Spinal cord (tissue), 10 donors: ENCODE measurements around the gene ZXDC. TPM values are rescaled to one million over a fixed set of nuclear protein-coding genes. Genes with fewer than 3 reads are reported as not detected.

ENCODE experiments used
- DNase-seq, 6 donors: peaks; one replicate each; pipeline versions ENCODE4 v3.0.0 to v3.0.0-alpha.2; 2013 to 2015; ENCODE audit warnings: low spot score in 6 of 6, low read depth in 4 of 6
- H3K27ac ChIP-seq: one replicate; pipeline ENCODE4 v1.5.1; 2013; ENCODE audit warnings: low read depth, low read length, control low read depth
- H3K27me3 ChIP-seq: one replicate; pipeline ENCODE4 v1.6.1; 2013; ENCODE audit warnings: low read length; ENCODE audit not compliant: control insufficient read depth, insufficient read depth
- H3K36me3 ChIP-seq: one replicate; pipeline ENCODE4 v1.6.1; 2013; ENCODE audit warnings: low read length; ENCODE audit not compliant: control insufficient read depth, insufficient read depth
- H3K4me1 ChIP-seq: one replicate; pipeline ENCODE4 v1.6.1; 2013; ENCODE audit warnings: low read length; ENCODE audit not compliant: control insufficient read depth, insufficient read depth
- H3K4me3 ChIP-seq: one replicate; pipeline ENCODE4 v1.5.1; 2013; ENCODE audit warnings: low read depth, low read length, control low read depth
- H3K9me3 ChIP-seq: one replicate; pipeline ENCODE4 v1.6.1; 2013; ENCODE audit warnings: low read length; ENCODE audit not compliant: control insufficient read depth, insufficient read depth
- WGBS: methylation state at CpG from one replicate; pipeline ENCODE4 v1.1.5; 2013; ENCODE audit warnings: missing lambda C conversion rate; ENCODE audit not compliant: insufficient coverage; 5-methylcytosine and 5-hydroxymethylcytosine counted together
- polyA plus RNA-seq, 2 donors: library from polyadenylated mRNA; unstranded; fragments of 120-200 nt; gene quantifications; one replicate each; pipeline ENCODE4 v1.2.1, GENCODE V29; 2013; ENCODE audit not compliant: insufficient read length in 2 of 2
- total RNA-seq, 2 donors: library from RNA; depleted of rRNA in 1 of 2; stranded (reverse); fragments of 120-200 nt in 1 of 2; fragments of >200 nt in 1 of 2; gene quantifications; one replicate each; pipeline versions ENCODE4 v1.2.3 to v1.2.4, GENCODE V29; 2013 to 2014
- donor health status: healthy.

The ZXDC gene
- total and polyA plus RNA-seq, 4 donors = 22.9 to 29.4 (median 27.3) TPM

GRCh38 chr3:126442094-126442855, 33.4 kb downstream of the ZXDC start:
- Histone ChIP-seq H3K27me3 (no peaks in the 10 kb centered on the region), H3K27ac (no peak overlapping the region), H3K36me3 (peaks cover 47% of the 10 kb centered on the region), H3K4me3 (no peak overlapping the region), H3K9me3 (no peaks in the 10 kb centered on the region), H3K4me1 (peaks cover 2% of the 10 kb centered on the region)
- WGBS = 81% methylated on average over 9 of the region's 13 CpGs
- peak in 5 of 6 donors; percentile 9 to 72 (median 17) for DNase-seq

DNA sequence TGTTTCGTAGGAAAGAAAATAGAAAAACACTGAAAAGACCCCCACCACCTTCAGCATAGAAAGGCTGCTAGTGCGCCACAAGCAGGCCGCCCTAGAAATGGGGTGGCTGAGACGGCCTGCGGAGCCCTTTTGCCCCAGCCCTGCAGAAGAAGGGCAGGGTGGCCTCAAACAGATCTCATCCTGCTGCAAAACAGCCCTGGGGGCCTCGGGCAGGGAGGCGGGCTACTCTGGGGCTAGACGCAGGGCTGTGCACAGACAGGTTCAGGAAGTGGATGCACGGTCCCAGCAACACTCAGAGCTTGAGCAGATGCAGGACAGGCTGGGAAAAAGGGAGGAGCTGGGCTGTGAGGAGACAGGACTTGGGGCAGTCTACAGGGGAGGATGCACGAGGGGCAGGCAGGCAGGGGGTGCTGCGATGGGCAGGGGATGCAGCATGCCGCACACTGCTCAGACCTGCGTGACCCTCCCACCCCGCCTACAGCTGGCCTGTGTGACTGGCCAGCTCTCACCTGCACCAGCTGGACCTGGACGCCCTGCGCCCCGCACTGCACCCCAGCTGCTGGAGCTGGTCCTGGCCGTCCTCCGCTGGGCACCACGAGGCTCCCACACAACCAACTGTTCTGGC, 34.3 kb downstream of the ZXDC start:
- H3K27ac ChIP-seq = no peak overlapping the region
- H3K9me3 ChIP-seq = no peaks in the 10 kb centered on the region
- no peaks in the 10 kb centered on the region for H3K27me3 ChIP-seq
- no peaks in the 10 kb centered on the region for H3K4me1 ChIP-seq
- WGBS = 86% methylated on average over 13 of the region's 20 CpGs
- H3K4me3 ChIP-seq = no peak overlapping the region
- peaks cover 51% of the 10 kb centered on the region for H3K36me3 ChIP-seq
- DNase-seq = no peak

GRCh38 chr3:126440709-126440995, 35.0 kb downstream of the ZXDC start:
- Histone ChIP-seq H3K9me3 (no peaks in the 10 kb centered on the region), H3K4me3 (no peak overlapping the region), H3K4me1 (no peaks in the 10 kb centered on the region), H3K36me3 (peaks cover 56% of the 10 kb centered on the region), H3K27ac (no peak overlapping the region), H3K27me3 (no peaks in the 10 kb centered on the region)
- DNase-seq = no peak
- 83% methylated on average over 8 of the region's 9 CpGs for WGBS

DNA sequence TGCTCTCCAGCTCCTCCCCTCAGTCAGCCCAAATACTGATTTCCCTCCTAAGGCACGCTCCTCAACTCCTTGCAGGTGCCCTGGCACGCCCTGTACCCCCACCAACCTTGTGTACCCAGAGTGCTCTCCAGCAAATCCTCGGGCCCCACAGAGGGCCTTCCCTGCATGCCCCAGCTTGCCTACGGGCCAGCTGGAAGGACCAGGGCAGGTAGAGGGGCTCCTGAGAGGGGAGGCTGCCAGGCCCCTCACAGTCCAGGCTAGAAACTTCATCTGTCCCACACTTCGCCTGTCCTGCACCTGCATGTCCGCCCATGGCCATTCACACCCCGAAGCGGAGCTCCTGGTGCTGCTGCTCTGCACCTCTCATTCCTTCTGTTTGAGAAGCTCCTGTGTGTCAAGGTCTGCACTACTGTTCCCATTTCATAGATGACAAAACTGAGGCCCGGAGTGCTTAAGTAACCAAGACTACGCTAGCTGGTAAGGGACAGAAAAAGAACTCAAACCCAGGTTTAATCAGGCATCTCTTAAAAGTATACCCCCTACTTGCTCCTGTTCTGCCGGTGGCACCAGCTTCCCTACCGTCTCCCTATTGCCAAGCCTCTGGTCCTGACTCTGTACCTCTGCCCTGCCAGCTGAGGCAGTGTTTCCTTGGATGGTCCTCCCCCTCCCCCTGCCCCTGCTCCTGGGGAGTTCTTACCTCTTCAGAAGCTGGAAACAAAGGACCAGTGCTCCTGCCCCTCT, 35.6 kb downstream of the ZXDC start:
- no peaks in the 10 kb centered on the region for H3K27me3 ChIP-seq
- H3K36me3 ChIP-seq = peaks cover 61% of the 10 kb centered on the region
- H3K9me3 ChIP-seq = no peaks in the 10 kb centered on the region
- DNase-seq = no peak
- WGBS = 88% methylated on average over 12 of the region's 12 CpGs
- H3K4me1 ChIP-seq = no peaks in the 10 kb centered on the region
- H3K27ac ChIP-seq = no peak overlapping the region
- no peak overlapping the region for H3K4me3 ChIP-seq

GRCh38 chr3:126439346-126439967, 36.2 kb downstream of the ZXDC start:
- H3K4me3 ChIP-seq = no peak overlapping the region
- no peaks in the 10 kb centered on the region for H3K27me3 ChIP-seq
- no peak for DNase-seq
- no peaks in the 10 kb centered on the region for H3K4me1 ChIP-seq
- H3K36me3 ChIP-seq = peaks cover 68% of the 10 kb centered on the region
- 86% methylated on average over 15 of the region's 15 CpGs for WGBS
- H3K9me3 ChIP-seq = no peaks in the 10 kb centered on the region
- H3K27ac ChIP-seq = no peak overlapping the region

GRCh38 chr3:126438746-126439145, 36.9 kb downstream of the ZXDC start:
- no peak overlapping the region for H3K4me3 ChIP-seq
- no peak for DNase-seq
- peaks cover 3% of the 10 kb centered on the region for H3K4me1 ChIP-seq
- no peaks in the 10 kb centered on the region for H3K9me3 ChIP-seq
- WGBS = 92% methylated on average over 7 of the region's 10 CpGs
- H3K27ac ChIP-seq = no peak overlapping the region
- peaks cover 75% of the 10 kb centered on the region for H3K36me3 ChIP-seq
- no peaks in the 10 kb centered on the region for H3K27me3 ChIP-seq

DNA sequence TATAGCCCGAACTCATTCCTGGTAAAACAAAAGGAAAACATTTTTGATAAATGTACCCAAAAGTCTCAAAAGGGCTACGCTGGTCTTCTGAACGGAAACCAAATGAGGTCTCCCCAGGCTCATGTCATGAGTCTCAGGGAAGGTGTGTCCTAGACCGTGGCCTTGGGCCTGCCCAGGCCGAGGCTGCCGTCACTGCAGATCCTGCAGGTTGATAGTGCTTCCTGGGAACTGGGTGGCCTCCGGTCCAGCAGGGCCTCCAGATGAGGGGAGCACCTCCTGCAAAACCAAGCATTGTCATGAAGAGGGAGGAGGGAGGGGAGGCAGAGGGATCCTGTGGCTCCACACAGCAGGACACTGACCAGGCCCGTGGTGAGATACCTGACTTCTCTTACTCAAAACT, 37.5 kb downstream of the ZXDC start:
- Histone ChIP-seq H3K27me3 (no peaks in the 10 kb centered on the region), H3K9me3 (no peaks in the 10 kb centered on the region), H3K36me3 (peaks cover 79% of the 10 kb centered on the region), H3K4me3 (no peak overlapping the region), H3K27ac (no peak overlapping the region), H3K4me1 (peaks cover 7% of the 10 kb centered on the region)
- WGBS = 93% methylated on average over 7 of the region's 8 CpGs
- DNase-seq = no peak

DNA sequence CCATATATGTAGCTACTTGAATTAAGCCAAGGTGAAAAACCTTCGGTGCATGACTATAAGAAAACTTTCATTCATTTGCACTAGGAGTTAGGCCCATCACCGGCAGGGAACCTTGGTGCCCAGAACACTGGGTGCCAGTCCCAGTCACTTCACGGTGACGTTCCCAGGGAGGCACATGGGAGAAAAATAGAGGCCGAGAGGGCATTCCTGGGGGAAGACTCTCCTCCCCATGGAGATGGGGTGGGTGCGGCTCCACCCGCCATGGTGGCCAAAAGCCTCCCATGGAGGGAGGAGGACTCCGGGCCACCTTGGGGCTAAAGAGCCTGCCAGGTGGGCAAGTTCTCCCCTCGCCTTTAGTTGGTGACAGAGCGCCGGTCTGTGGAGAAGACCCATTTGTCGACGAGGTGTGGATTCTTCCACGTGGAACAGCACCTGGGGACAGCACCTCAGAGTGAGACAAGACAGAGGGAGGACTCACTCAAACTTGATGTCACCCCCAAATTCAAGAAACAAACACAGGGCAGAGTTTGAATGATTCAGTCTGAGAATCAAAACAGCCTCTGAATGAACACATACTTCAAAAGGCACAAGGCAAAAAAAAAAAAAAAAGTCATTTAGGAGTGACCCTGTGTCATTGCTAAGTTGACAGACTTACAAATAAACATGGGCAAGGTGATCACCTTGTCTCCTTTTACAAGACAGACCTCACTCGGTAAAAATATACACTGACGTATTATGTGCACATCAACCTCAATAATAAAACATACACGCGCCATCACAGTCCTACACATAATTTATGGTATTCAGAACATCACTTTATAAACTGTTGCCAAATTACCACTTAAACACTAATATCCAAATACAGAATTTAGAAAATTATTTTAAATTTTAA, 38.6 kb downstream of the ZXDC start:
- no peak for DNase-seq
- Histone ChIP-seq H3K27me3 (no peaks in the 10 kb centered on the region), H3K4me3 (no peak overlapping the region), H3K36me3 (peaks cover 81% of the 10 kb centered on the region), H3K4me1 (peaks cover 7% of the 10 kb centered on the region), H3K27ac (no peak overlapping the region), H3K9me3 (no peaks in the 10 kb centered on the region)
- WGBS = 94% methylated on average over 18 of the region's 18 CpGs
